Activated CD4-positive, alpha-beta T cell treated with anti-CD3 and anti-CD28 coated beads for 1 hour (primary cell): Measurements from ENCODE around the gene BHLHE23.

Source experiments
- DNase-seq: peaks from one replicate; pipeline ENCODE4 v3.0.0-alpha.2; 2020

The BHLHE23 gene

DNA sequence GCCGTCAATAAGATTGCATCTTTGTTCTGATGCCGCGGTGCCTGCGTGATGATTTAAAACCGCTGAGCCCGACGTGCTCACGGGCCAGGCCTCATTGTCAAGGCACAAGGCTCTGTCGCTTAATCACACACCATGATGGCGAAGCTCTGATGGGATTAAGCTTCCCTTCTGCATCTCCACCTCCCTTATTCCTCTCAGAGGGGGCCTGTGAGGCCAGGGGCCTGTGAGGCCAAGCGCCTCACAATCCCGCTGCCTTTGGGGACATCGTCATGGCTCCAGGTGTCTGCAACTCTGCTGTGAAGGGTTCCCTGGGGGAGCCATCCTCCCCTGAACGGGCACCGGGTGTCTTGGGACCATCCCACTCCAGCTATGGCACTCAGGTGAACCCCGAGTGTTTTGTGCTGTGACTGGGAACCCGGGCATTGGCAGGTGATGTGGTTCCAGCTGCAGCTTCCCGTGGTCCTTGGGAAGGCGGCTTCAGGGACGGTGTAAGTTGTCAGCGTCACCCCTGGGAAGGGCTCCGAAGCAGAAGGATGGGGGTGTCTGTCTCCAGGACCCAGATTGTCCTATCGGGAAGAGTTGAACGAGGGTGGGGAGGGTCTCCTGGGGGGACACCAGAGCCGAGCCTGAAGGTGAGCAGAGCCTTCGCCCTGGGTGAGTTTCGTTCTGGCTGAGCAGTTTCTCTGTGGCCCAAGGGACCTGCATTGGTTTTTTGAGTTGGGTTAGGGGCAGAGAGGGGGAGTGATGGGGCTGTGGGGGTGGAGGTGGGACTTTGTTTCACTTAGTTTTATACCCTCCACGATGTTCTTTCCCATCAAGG lies 18.0 kb upstream of the BHLHE23 start:
- DNase-seq = no peak

GRCh38 chr20:63023936-63024571 lies 17.3 kb upstream of the BHLHE23 start:
- no peak for DNase-seq

- no peak for DNase-seq
These were observed 16.5 kb upstream of the BHLHE23 start for GRCh38 chr20:63023071-63023935.

DNA sequence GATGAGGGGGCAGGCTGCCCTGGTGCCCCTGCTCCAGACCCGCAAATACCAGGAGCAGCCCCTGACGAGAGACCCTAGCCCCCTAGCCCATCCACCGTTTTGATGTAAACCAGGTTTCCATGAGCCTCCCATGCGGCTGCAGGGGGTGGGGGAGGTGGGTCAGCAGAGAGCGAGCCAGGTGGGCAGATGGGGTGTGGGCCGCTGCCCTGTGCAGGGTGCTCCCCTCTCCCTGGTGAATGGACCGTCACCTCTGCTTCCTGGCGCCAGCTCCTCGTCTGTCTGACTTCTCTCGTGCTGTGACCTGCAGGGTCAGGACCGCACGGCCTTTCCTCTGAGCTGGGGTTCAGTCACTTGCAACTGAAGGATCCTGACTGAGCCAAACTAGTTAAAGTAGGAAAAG lies 15.7 kb upstream of the BHLHE23 start:
- no peak for DNase-seq

DNA sequence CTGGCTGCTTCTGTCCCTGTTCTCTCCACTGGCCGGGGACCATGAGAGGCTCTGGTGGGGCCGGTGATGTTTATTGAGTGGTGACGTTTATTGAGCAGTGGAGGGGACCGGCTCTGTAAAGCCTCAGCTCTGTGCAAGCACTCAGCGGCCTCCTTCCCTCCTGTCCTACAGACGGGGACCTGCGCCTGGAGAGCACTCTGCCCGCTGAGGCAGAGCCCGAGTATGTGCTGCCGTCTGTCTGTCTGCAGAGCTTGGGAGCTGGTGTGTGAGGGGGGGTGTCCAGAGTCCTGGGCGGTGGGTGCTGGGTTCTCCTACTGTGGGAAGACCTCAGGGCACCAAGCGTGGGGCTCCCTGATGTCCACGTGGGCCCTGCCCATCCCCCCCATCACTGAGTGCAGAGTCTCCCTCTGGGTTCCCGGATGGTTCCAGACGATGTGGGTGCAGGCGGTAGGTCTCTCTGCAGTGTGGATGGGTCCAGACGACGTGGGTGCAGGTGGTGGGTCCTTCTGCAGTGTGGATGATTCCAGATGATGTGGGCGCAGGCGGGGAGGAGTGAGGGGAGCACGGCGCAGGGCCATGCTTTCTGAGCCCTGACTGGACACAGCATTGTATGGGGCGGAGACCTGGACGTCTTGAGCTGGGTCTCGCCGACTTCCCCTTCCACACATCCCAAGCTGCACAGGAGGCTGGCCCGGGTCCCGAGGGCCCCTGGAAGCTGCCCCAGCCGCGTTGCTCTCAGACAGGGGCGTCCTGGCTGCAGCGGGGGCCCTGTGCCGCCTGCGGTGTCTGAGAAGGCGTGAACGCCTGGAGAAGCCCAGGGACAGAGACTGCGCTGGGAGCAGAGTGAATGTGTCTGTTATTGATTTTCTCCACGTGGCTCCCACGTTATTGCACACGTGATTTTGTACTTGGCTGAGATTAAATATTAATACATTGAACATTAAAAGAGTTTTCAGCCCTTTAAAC lies 14.9 kb upstream of the BHLHE23 start:
- DNase-seq = no peak

DNA sequence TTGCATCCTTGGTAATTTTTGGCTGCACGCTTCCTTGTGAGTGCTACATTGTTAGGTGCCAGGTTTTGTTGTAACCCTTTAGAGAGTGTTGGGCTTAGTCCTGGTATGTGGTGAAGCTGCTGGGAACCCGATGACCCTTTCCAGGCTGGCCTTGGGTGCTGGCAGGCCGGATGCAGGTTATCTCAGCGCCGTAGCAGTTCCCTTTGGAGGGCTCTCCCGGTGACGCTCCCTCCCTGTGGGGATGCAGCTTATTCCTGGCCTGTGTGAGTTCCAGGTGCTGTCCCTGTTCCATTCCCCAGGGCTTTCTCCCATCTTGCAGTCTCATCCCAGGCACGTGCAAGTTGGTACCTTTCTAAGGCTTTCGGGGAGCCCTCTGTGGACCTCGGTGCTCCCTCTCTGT lies 13.9 kb upstream of the BHLHE23 start:
- DNase-seq = no peak

- no peak for DNase-seq
These were observed 11.2 kb upstream of the BHLHE23 start for GRCh38 chr20:63017826-63018411.

DNA sequence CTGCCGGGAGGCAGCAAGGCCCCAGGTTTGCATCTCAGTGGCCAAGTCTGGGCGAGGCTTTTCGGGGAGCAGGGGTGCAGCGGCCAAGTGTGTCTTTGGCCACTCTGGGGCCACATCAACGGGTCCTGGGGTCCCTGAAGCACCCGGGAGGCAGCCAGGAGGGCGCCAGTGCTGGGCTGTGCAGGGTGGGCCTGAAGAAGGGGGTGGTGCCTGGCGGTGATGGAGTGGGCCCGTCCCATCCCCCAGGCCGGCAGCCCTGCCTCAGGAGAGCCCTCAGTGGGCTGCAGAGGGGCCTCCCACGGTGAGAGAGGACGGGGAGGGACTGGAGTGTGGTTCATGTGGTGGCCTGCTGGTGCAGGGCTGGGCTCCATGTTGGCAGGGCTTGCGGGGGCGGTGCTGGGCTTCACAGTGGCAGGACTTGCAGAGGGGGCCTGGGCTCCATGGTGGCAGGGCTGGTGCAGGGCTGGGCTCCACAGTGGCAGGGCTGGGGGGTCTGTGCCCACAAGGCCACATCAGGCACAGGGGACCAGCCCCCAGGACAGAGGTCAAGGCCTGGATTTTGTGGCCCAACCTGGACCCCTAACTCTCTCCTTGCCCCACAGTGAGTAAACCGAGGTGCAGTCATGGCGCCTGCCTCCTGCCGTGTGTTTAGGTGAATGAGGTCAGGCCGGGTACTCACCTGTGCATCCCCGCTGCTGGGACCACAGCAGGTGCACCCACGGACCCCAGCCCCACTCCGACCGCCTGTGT lies 10.5 kb upstream of the BHLHE23 start:
- no peak for DNase-seq

DNA sequence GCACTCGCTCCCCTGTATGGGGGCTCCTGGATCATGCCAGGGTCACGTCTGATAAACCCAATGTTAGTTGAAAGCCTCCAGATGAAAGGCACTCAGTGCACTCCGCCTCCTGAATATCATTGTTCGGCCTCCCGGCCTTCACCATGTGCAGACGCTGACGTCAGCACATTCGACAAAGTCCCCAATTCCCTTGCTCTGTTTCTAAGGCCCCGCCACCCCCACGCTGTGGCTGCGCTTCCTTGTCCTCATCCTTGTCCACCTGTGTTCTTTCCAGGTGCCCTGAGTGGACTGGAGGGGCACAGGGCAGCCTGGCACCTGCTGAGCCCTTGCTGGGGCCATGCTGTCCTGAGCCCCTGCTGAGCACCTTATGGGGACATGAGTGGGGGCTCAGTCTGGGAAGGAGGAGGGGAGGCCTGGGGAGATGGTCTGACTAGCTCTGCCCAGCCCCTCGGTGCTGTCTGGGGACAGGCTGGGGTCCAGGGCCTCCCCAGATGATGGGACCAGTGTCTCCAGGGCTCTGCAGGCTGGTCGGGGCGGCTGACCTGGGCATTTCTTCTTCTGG lies 9.8 kb upstream of the BHLHE23 start:
- DNase-seq = no peak

GRCh38 chr20:63015662-63016361 lies 9.0 kb upstream of the BHLHE23 start:
- DNase-seq = no peak

DNA sequence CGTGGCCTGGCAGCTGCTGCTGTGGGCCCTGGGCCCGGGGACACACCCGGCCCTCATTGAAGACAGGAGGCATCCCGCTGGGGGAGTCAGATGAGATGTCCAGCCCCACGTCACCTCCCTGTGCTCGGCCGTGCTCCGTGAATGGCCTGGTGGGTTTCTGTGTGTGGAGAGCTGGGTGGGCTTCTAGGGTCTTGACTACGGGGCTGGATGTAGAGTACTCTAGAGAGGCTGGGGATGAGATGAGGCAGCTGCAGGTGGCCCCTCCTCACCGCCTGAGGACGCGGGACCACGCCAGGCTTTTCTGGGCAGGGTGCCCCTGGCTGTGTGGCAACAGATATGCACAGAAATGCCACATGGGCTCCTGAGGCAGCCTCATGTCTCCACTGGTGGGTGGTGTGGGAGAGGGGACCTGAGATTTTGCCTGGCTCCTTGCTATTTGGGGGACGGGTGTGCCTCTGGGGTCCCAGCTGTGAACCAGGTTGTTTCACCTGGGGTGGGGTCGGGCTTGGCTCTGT lies 8.4 kb upstream of the BHLHE23 start:
- no peak for DNase-seq

GRCh38 chr20:63014710-63015109 lies 7.9 kb upstream of the BHLHE23 start:
- DNase-seq = no peak

- no peak for DNase-seq
These were observed 7.5 kb upstream of the BHLHE23 start for GRCh38 chr20:63014287-63014686.

DNA sequence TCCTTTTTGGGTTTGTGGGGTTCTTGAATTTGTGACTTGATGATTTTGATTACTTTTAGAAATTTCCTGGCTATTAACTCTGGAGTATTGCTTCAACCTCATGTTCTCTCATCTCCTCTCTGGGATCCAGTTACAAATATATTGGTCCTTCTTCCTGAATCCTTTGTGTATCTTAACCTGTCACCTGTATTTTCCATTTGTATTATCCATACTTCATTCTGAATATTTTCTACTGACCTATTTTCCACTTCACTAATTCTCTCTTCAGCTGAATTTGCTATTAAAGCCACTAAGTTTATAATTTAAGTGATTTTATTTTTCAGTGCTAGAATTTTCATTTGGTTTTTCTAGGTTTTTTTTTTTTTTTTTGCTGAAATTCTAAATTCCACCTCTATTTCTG lies 6.4 kb upstream of the BHLHE23 start:
- DNase-seq = no peak

- DNase-seq = no peak
These were observed 5.0 kb upstream of the BHLHE23 start for GRCh38 chr20:63011798-63012197.

DNA sequence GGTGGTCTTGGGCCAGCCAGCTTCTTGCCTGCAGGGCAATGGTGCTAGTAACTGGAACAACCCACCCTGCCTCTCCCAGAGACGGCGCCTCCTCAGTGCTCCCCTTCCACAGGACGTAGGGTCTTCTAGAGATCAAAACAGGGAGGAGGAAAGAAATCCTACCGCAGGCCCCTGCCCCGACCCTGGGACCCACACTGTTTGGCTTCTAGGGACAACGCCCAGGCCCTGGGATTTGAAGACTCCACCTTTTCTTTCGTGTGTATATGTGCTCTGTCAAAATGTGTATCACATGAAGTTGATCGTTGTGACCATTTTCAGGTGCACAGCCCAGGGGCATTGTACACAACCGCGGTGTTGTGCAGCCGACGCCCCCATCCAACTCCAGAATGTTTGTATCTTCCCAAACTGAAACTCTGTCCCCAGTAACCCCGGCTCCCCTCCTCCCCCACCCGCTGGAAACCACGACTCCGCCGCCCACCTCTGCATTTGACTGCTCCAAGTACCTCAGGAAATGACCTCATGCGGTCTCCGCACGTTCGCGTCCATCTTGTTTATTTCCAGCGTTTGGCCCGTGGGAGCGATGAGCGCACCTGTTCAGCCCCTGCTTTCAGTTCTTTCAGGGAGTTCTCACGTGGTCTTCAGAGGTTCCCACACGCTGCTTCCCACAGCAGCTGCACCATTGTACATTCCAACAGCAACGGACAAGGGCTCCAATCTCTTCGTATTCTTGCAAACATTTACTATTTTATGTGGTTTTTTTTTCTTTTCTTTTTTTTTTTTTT lies 3.4 kb upstream of the BHLHE23 start:
- peak; percentile 48 for DNase-seq

DNA sequence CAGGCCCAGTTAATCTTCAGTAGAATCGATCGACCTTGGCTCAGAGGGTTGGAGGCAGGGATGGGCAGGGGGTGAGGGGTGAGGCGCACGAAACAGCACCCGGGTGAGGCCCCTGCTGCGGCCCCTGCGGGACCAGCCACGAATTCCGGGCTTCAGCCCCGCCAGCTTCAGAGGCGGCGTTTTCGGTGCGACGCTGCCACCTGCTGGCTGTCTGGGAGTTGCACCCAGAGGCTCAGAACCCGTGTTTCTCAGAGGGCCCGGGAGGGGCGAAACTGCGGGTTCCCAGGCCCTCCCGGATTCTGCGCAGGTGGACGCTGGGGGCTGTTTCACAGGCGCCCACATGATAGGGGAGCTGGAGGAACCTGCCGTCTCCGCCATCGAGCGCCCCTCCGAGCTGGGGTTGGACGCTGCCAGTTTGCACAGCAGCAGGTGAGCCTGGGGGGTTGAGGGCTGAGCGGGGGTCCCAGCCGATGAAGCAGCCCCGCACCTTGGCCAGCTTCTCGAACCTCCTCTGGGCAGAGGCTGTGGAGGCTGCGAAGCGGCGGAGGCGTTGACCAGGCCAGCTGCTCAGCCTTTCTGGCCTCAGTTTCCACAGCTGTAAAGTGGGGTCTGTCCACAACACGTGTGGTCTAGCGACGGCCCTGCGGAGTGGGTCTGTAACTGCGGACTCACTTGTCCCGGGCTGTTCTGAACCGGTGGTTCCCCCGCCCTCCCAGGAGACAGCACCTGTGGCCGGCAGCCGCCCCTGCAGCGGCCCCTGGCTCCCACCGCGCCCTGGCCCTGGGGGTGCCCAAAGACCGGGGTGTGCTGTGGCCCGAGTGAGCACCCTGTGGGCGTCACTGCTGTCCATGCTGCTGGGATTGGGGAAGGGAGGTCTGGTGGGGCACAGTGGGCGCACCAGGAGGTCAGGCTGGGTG lies 2.5 kb upstream of the BHLHE23 start:
- DNase-seq = peak; percentile 75

DNA sequence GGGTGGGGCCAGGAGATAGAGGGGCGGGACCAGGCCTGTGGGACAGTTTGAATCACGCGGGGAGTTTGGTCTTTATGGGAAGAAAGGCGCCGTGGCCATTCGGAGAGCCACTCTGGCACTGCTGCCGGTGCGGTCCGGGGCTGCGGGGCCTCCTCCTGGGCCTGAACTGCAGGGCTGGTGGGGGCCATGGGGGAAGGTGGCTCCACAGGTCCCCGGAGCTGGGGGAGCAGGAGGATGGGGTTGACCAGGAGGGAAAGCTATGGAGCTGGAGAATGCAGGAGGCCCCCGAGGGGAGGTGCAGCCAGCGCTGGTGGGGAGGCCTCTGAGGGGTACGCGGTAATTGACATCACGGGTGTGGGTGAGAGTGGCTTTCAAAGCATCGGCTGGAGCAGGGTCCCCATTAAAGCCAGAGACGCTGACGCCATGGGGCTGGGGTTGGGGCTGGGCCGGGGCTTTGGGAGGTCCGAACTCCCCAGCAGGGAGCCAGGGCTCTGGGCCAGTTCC lies 1.8 kb upstream of the BHLHE23 start:
- no peak for DNase-seq
